Skin of body (tissue), 2 donors: Measurements from ENCODE around the gene SEPTIN2. TPM values are rescaled to one million over a fixed set of nuclear protein-coding genes. Genes with fewer than 3 reads are reported as not detected.
A peak's percentile ranks its signal among the peaks of the same experiment; 100 is the strongest.
"Not testable (repeated sequence)": the region's sequence is repeated elsewhere in the genome, so short reads cannot be mapped to it uniquely, and the experiment has no call there.

Source experiments
- DNase-seq: peaks from one replicate; lab custom pipeline; 2025; lab: John Stamatoyannopoulos, UW
- total RNA-seq: library from RNA; depleted of rRNA; stranded (reverse); fragments of >200 nt; gene quantifications from one replicate; pipeline ENCODE4 v1.2.3, GENCODE V29; 2014

The SEPTIN2 gene
- total RNA-seq, 1 donor from 2014 or later, result 354 TPM

- peak; percentile 91 for DNase-seq
Observed at GRCh38 chr2:241379481-241380480, 64.1 kb downstream of the SEPTIN2 start.

- no peak for DNase-seq
Observed at GRCh38 chr2:241381872-241382271, 66.1 kb downstream of the SEPTIN2 start.

GRCh38 chr2:241385450-241385849 lies 69.7 kb downstream of the SEPTIN2 start:
- DNase-seq, result not testable (repeated sequence)

GRCh38 chr2:241386519-241386918 lies 70.8 kb downstream of the SEPTIN2 start:
- no peak for DNase-seq

- DNase-seq, result no peak
Observed at GRCh38 chr2:241389697-241390096, 74.0 kb downstream of the SEPTIN2 start.

GRCh38 chr2:241390301-241391206 lies 74.8 kb downstream of the SEPTIN2 start:
- DNase-seq, result no peak

GRCh38 chr2:241391892-241392665 lies 76.4 kb downstream of the SEPTIN2 start:
- DNase-seq, result no peak

- not testable (repeated sequence) for DNase-seq
Observed at GRCh38 chr2:241392753-241393152, 77.0 kb downstream of the SEPTIN2 start.

- no peak for DNase-seq
Observed at GRCh38 chr2:241393524-241394196, 77.9 kb downstream of the SEPTIN2 start.

- DNase-seq, result not testable (repeated sequence)
Observed at GRCh38 chr2:241396809-241397208, 81.1 kb downstream of the SEPTIN2 start.

GRCh38 chr2:241399941-241400922 lies 84.5 kb downstream of the SEPTIN2 start:
- no peak for DNase-seq

Other genes starting within 250 kb of the SEPTIN2 start
- gene MTERF4, start 213.6 kb upstream of the SEPTIN2 start, total RNA-seq, result 37.8 TPM
- 6.9 TPM for gene PASK, start 166.5 kb upstream of the SEPTIN2 start, total RNA-seq
- gene PPP1R7, start 165.5 kb upstream of the SEPTIN2 start, total RNA-seq, result 31.3 TPM
- gene ANO7, start 127.2 kb upstream of the SEPTIN2 start, total RNA-seq, result 0.79 TPM
- gene HDLBP, start 253 bp upstream of the SEPTIN2 start, total RNA-seq, result 504 TPM
- 52.6 TPM for gene FARP2, start 40.4 kb downstream of the SEPTIN2 start, total RNA-seq
- 107 TPM for gene STK25, start 192.7 kb downstream of the SEPTIN2 start, total RNA-seq
- gene BOK, start 242.8 kb downstream of the SEPTIN2 start, total RNA-seq, result 17.9 TPM